Esophagus muscularis mucosa (tissue), 4 donors: Measurements from ENCODE around the gene GMDS. TPM values are rescaled to one million over a fixed set of nuclear protein-coding genes. Genes with fewer than 3 reads are reported as not detected.

Experiments
- DNase-seq: peaks from one replicate; pipeline ENCODE4 v3.0.0-alpha.2; 2017; ENCODE audit errors: extremely low spot score
- H3K27ac ChIP-seq, 4 donors: fragments of 200-600 bp; sonication (generic); replicated peaks in 1 of 4; 1 replicate in 3 of 4; 2 replicates in 1 of 4; pipeline ENCODE4 v1.5.1; 2016 to 2019; ENCODE audit warnings: mild to moderate bottlenecking in 1 of 4
- H3K27me3 ChIP-seq, 4 donors: fragments of 200-600 bp; sonication (generic); one replicate each; pipeline versions ENCODE4 v1.5.1 to v1.6.0; 2016 to 2019
- H3K36me3 ChIP-seq, 4 donors: fragments of 200-600 bp; sonication (generic); one replicate each; pipeline ENCODE4 v1.5.1; 2016 to 2019
- H3K4me1 ChIP-seq, 4 donors: fragments of 200-600 bp; sonication (generic); one replicate each; pipeline ENCODE4 v1.5.1; 2016 to 2019
- H3K4me3 ChIP-seq, 4 donors: fragments of 200-600 bp; sonication (generic); 1 replicate in 2 of 4; 2 replicates in 2 of 4; pipeline ENCODE4 v1.5.1; 2016 to 2019; ENCODE audit warnings: mild to moderate bottlenecking in 4 of 4, moderate library complexity in 1 of 4
- H3K9me3 ChIP-seq, 4 donors: fragments of 200-600 bp; sonication (generic); 1 replicate in 3 of 4; 2 replicates in 1 of 4; pipeline ENCODE4 v1.5.1; 2016 to 2019
- EP300 ChIP-seq: sonication (generic); formaldehyde crosslinking; IDR thresholded peaks from one replicate; pipeline ENCODE4 v1.6.1; 2017; ENCODE audit warnings: antibody characterized with exemption
- POLR2A ChIP-seq: fragments of 450-650 bp; IDR thresholded peaks from one replicate; pipeline ENCODE4 v1.6.1; 2017; ENCODE audit warnings: antibody characterized with exemption, moderate library complexity, mild to moderate bottlenecking, low read depth
- POLR2AphosphoS5 ChIP-seq, 2 donors: sonication (generic); formaldehyde crosslinking; IDR thresholded peaks; one replicate each; pipeline ENCODE4 v1.6.1; 2017; ENCODE audit warnings: antibody characterized with exemption in 2 of 2
- WGBS: methylation state at CpG from one replicate; pipeline ENCODE4 v1.1.5; 2018; 5-methylcytosine and 5-hydroxymethylcytosine counted together
- intact Hi-C: fragments of 100-400 bp; cut with DNase I; formaldehyde crosslinking; loops from one replicate; pipeline ENCODE4 v1.15.1; 2023
- total RNA-seq, 4 donors: library from RNA; depleted of rRNA; stranded (reverse); fragments of >200 nt; gene quantifications; one replicate each; pipeline versions ENCODE4 v1.1.0 to v1.2.1, GENCODE V29; 2016
- TF ChIP-seq, protein P1 (sequence below), 3 experiments: fragments of 200-600 bp in 2 of 3; fragments of 450-650 bp in 1 of 3; sonication (generic) in 2 of 3; IDR thresholded peaks; one replicate each; pipeline ENCODE4 v1.5.1; 2017 to 2019; ENCODE audit warnings: antibody characterized with exemption in 3 of 3, mild to moderate bottlenecking in 2 of 3, moderate library complexity in 1 of 3

The GMDS gene
- total RNA-seq, 4 donors from 2014 or later, result 3.6 to 14.1 (median 6.0) TPM

DNA sequence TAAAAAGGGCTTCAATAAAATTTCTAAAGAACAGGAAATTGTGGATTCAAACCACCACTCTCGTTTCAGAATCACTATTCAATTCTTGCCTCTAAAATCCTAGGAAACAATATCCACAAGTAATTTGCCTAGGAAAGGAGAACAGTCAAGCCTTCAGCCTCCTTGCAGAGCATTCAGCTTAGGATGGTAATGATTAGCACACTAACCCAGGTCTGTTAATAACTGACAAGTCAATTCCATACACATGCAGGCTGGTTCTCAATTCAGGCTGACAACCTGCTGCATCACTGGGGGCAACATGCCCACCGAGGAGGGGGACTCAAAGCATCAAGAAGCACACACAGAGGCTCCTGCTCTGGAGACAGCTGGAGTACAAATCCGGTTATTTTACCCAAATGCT lies 57.6 kb downstream of the GMDS start:
- Histone ChIP-seq H3K27me3 (no peaks in the 10 kb centered on the region), H3K9me3 (no peaks in the 10 kb centered on the region), H3K4me1 (no peaks in the 10 kb centered on the region), H3K4me3 (no peak overlapping the region), H3K36me3 (no peaks in the 10 kb centered on the region), H3K27ac (no peak overlapping the region)
- intact Hi-C loops, result no loop called here
- DNase-seq, result no peak
- TF ChIP-seq, protein P1, sequence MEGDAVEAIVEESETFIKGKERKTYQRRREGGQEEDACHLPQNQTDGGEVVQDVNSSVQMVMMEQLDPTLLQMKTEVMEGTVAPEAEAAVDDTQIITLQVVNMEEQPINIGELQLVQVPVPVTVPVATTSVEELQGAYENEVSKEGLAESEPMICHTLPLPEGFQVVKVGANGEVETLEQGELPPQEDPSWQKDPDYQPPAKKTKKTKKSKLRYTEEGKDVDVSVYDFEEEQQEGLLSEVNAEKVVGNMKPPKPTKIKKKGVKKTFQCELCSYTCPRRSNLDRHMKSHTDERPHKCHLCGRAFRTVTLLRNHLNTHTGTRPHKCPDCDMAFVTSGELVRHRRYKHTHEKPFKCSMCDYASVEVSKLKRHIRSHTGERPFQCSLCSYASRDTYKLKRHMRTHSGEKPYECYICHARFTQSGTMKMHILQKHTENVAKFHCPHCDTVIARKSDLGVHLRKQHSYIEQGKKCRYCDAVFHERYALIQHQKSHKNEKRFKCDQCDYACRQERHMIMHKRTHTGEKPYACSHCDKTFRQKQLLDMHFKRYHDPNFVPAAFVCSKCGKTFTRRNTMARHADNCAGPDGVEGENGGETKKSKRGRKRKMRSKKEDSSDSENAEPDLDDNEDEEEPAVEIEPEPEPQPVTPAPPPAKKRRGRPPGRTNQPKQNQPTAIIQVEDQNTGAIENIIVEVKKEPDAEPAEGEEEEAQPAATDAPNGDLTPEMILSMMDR (IDR thresholded peaks at IDR 0.05), result no peak
- TF ChIP-seq POLR2A, result no peak
- no peak for TF ChIP-seq EP300
- no peak for TF ChIP-seq POLR2AphosphoS5 (IDR thresholded peaks at IDR 0.05)
- 88% methylated on average over 3 of the region's 3 CpGs for WGBS

DNA sequence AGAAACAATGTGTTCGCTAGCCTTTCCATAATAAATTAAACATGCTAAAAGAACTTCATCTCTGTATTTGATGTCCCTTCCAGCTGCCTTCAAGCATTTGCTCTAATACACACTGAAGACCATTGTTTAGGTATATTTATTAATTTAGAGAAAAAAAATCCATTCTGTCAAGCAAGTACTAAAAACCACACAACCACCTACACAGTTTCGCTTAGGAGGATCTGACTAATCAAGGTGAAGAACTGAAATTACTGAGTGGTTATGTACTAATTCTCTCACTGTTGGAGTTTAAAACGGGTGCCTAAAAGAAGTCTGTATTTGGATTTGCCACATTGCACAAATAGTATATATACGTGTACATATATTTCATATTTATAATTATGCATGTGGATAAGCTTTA lies 58.9 kb downstream of the GMDS start:
- Histone ChIP-seq H3K4me3 (no peak overlapping the region), H3K36me3 (no peaks in the 10 kb centered on the region), H3K27ac (no peak overlapping the region), H3K9me3 (no peaks in the 10 kb centered on the region), H3K27me3 (no peaks in the 10 kb centered on the region), H3K4me1 (no peaks in the 10 kb centered on the region)
- intact Hi-C loops, result no loop called here
- TF ChIP-seq EP300, result no peak
- TF ChIP-seq, protein P1 (IDR thresholded peaks at IDR 0.05), result no peak
- TF ChIP-seq POLR2AphosphoS5 (IDR thresholded peaks at IDR 0.05), result no peak
- no peak for TF ChIP-seq POLR2A
- no peak for DNase-seq
- WGBS, result 80% methylated on average over 4 of the region's 4 CpGs

DNA sequence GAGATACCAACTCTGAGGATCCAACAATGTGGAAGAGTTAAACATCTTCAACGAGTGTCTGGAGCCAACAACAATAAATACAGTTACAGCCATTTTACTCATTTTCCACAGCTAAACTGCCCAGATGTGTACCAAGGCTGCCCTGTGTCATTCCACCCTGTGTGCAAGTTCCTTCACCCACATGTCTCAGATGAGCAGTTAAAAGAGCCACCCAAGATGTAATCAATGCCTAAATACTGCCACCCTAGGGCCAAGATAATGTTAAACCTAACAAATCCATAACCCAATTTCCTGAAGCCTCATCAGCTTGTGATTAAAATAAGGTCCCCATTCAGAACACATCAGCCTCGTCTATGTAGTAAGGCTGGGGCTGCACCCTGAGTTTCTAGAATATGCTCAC lies 59.9 kb downstream of the GMDS start:
- Histone ChIP-seq H3K27ac (no peak overlapping the region), H3K27me3 (no peaks in the 10 kb centered on the region), H3K4me3 (no peak overlapping the region), H3K4me1 (no peaks in the 10 kb centered on the region), H3K36me3 (no peaks in the 10 kb centered on the region), H3K9me3 (no peaks in the 10 kb centered on the region)
- TF ChIP-seq POLR2AphosphoS5 (IDR thresholded peaks at IDR 0.05) (no peak), EP300 (no peak), POLR2A (no peak)
- TF ChIP-seq, protein P1 (IDR thresholded peaks at IDR 0.05), result no peak
- WGBS, result 86% methylated on average over 2 of the region's 2 CpGs
- intact Hi-C loops, result no loop called here
- DNase-seq, result no peak

- no peak for TF ChIP-seq POLR2AphosphoS5 (IDR thresholded peaks at IDR 0.05)
- TF ChIP-seq EP300, result no peak
- no peak for TF ChIP-seq POLR2A
- TF ChIP-seq, protein P1 (IDR thresholded peaks at IDR 0.05), result no peak
- Histone ChIP-seq H3K4me3 (no peak overlapping the region), H3K9me3 (no peaks in the 10 kb centered on the region), H3K27me3 (no peaks in the 10 kb centered on the region), H3K36me3 (no peaks in the 10 kb centered on the region), H3K4me1 (no peaks in the 10 kb centered on the region), H3K27ac (no peak overlapping the region)
- intact Hi-C loops, result no loop called here
- 98% methylated on average over 7 of the region's 7 CpGs for WGBS
- DNase-seq, result no peak
Observed at GRCh38 chr6:2184700-2185455, 60.5 kb downstream of the GMDS start.

GRCh38 chr6:2183752-2184151 lies 61.7 kb downstream of the GMDS start:
- intact Hi-C loops, result no loop called here
- Histone ChIP-seq H3K36me3 (no peaks in the 10 kb centered on the region), H3K9me3 (no peaks in the 10 kb centered on the region), H3K27me3 (no peaks in the 10 kb centered on the region), H3K4me3 (no peak overlapping the region), H3K4me1 (no peaks in the 10 kb centered on the region), H3K27ac (no peak overlapping the region)
- WGBS, result 100% methylated on average over 1 of the region's 1 CpG
- no peak for DNase-seq
- TF ChIP-seq POLR2A, result no peak
- no peak for TF ChIP-seq POLR2AphosphoS5 (IDR thresholded peaks at IDR 0.05)
- TF ChIP-seq, protein P1 (IDR thresholded peaks at IDR 0.05), result no peak
- no peak for TF ChIP-seq EP300
